Measurements from ENCODE around the gene OTUD7B.
"Not testable (repeated sequence)": the region's sequence is repeated elsewhere in the genome, so short reads cannot be mapped to it uniquely, and the experiment has no call there.

Gene OTUD7B

DNA sequence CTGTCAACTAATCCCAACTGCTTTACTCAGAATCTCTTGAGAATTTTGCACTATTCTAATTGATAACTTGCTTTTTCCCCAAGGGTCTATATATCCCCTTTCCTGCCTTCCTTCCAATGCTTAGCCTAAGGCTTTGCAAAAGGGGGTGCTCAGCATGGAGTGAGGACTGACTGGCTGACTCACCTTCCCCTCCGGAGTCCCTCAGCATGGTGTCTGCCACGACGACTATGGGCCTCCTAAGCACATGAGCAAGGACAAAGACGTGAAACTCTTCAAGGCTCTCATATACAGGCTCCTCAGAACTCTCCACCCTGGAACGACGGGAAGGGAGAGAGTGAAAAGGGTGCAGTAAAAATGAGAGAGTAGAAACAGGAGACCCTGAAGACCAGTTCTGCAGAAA lies 60.6 kb downstream of the OTUD7B start:
- no peak for DNase-seq (ENCODE audit: low read depth)

DNA sequence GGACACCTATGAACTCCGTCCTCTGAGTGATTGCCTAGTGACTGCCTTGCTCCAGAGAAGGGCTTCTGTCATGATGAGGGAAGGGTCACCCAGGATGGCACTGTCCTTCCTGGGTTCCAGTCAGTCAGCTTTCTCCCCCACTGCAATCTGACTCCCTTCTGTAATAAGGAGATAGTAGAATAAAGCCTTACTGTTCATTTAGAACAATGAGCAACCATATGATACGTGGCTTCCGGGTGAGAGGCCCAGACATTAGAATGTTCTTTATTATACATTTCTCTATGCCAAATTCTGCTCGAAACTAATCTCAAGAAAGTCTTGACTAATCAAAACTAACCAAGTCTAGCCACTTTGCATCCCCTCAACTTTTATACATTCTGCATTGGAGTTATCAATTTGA lies 65.3 kb downstream of the OTUD7B start:
- no peak for DNase-seq (ENCODE audit: low read depth)

- DNase-seq (ENCODE audit: low read depth): no peak
Observed at GRCh38 chr1:149942885-149943284, 67.6 kb downstream of the OTUD7B start.

GRCh38 chr1:149942207-149942606 lies 68.3 kb downstream of the OTUD7B start:
- no peak for DNase-seq (ENCODE audit: low read depth)

DNA sequence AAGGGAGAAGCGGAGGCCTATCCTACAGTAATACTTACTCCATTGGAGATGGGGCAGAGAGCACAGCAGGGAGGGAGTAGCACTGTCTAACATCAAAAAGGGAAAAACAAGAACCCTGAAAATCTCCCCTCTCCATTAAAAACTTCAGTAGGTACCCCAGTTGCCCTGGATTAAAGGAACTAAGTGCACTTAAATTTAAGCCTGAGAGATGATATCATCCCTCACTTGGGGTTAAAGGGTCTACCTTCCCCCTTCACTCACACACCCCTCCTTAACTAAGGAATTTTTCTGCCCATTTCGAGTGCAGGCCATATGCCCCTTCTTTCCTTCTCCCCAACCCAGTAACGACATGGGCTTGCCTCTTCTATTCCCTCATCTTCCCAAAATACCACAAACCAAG lies 70.1 kb downstream of the OTUD7B start:
- no peak for DNase-seq (ENCODE audit: low read depth)

DNA sequence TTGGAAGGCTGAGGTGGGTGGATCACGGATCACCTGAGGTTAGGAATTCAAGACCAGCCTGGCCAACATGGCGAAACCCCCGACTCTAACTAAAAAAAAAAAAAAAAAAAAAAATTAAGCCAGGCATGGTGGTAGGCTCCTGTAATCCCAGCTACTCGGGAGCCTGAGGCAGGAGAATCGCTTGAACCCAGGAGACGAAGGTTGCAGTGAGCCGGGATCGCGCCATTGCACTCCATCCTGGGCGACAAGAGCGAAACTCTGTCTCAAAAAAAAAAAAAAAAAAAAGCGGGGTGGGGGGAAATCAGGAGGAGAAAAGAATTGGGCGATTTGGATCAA lies 71.9 kb downstream of the OTUD7B start:
- not testable (repeated sequence) for DNase-seq (ENCODE audit: low read depth)

- DNase-seq (ENCODE audit: low read depth): no peak
Observed at GRCh38 chr1:149937759-149938158, 72.8 kb downstream of the OTUD7B start.

DNA sequence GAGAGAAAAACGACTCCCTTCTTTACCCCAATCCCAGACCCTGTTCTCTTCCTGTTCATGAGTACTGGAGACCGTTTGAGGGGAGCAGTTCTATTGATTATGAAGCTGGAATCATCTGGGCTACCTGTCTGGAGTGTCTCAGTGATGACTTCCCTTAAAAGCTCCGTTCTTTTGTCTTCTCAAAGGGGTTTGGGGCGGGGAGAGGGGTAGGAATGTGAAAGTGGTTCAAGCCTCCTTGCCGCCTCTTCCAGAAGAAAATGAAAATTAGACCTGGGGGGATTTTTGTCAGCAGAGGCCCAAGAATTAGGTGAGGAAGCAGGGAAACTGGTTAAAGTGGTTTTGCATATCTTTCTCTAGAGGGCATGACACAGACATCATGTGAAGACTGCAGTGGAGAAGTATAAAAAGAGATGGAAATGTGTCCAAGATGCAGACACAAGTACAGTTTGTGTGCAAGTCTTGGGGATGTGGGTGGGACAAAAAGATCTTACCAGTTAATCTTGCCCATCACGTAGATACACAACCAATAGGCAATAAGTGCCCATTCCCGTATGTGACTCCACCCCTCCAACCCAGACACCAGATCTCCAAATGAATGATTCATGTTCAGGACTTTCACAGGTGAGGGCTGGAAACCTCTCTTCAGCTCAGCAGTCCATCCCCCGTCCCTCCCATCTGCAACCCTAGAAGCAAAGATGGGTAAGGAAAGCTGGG lies 73.4 kb downstream of the OTUD7B start:
- DNase-seq (ENCODE audit: low read depth): no peak

- no peak for DNase-seq (ENCODE audit: low read depth)
Observed at GRCh38 chr1:149936170-149936991, 74.1 kb downstream of the OTUD7B start, which contains the start of gene MTMR11. Gene MTMR11 (minus strand): TSS chr1:149936879. CDS start chr1:149936647, 232 bp downstream.

GRCh38 chr1:149934356-149934755 lies 76.2 kb downstream of the OTUD7B start:
- DNase-seq (ENCODE audit: low read depth): no peak

GRCh38 chr1:149933208-149933607 lies 77.3 kb downstream of the OTUD7B start:
- DNase-seq (ENCODE audit: low read depth): no peak

GRCh38 chr1:149932474-149932873 lies 78.1 kb downstream of the OTUD7B start:
- no peak for DNase-seq (ENCODE audit: low read depth)

GRCh38 chr1:149931212-149931790 lies 79.2 kb downstream of the OTUD7B start:
- DNase-seq (ENCODE audit: low read depth): no peak

DNA sequence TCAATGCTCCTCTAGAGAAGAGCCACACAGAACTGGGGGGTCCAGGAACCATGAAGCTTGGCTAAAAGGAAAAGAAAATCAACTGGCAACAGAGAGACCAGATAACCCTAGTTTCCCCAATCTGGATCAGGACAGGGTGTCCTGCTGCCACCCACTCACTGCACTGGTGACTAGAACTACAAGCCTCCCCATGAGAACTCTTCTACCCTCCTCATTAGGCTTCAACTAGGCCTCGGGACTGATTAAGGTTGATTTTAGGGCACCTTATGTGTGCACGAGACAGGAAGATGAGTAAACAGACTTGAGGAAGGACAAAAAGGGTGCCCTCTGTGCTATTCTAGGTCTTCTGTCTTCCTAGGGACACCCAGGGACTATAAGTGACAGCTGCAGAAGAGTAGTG lies 80.7 kb downstream of the OTUD7B start:
- DNase-seq (ENCODE audit: low read depth): no peak

- DNase-seq (ENCODE audit: low read depth): no peak
Observed at GRCh38 chr1:149928401-149928724, 82.2 kb downstream of the OTUD7B start.

DNA sequence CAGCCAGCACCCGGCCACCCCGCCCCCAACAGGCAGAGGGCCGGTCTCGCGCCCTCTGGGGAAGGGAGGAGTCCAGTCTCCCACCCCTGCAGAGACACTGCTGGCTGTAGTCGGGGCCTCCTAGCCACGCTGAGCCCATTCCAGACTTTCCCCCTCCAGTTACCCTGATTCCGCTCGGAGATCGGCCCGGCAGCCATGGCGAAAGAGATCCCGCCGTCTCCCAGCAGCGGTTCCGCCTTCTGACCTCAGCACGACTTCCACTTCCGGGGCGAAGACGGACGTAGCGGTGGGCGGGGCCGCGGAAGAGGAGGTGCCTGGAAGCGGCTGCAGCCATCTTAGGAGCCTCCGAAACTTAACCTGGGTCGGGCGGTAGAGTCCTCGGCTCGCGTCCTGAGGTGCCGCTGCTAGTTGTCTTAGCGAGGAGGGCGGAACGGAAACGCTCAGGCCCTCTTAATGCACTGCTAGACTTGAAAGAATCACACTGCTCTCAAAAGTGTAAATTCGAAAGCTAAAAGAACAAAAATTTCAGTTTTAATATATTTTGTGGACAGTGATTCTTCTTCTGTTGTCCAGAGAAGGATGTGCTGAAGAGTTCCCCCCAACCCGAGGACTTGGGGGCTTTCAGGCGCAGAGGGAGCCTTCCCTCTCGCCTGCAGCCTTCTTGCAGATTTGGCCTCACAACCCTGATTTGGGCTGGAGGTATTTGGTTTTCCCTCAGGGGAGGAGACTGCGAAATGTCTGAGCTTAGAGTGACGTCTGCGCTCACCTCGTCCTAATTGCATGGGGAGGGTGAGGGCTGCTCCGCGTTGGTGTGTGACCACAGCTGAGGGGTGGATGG lies 82.7 kb downstream of the OTUD7B start, which contains the start of gene SF3B4:
TSS of gene SF3B4 (minus strand) at position 241 of the 838 bp plus-strand sequence. CDS start at position 197, 44 bp downstream.
- DNase-seq (ENCODE audit: low read depth): peak; percentile 93

DNA sequence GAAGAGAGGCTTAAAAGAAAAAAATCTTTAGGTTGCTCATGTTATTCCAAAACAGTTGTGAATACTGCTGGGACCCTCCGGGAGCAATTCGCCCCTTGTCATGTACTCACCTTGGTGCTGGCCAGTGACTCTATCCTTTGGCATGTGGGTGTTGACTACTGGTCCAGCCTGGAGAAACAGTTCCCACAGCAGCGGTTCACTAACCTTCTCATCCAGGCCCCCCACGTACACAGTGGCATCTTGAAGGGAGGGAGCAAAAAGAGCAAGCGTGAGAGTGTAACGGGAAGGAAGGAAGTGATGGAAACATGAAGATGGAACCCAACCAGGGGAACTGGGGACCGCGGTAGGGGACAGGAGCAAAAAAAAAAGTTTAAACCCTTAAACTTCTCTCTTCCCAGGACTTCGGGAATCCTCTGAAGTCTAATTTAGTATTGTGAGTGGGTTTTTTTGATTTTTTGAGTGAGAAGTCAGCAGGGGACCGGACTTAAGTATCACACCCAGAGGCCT lies 83.4 kb downstream of the OTUD7B start:
- no peak for DNase-seq (ENCODE audit: low read depth)

- no peak for DNase-seq (ENCODE audit: low read depth)
Observed at GRCh38 chr1:149926296-149926695, 84.2 kb downstream of the OTUD7B start.

- DNase-seq (ENCODE audit: low read depth): no peak
Observed at GRCh38 chr1:149925751-149926150, 84.8 kb downstream of the OTUD7B start.

DNA sequence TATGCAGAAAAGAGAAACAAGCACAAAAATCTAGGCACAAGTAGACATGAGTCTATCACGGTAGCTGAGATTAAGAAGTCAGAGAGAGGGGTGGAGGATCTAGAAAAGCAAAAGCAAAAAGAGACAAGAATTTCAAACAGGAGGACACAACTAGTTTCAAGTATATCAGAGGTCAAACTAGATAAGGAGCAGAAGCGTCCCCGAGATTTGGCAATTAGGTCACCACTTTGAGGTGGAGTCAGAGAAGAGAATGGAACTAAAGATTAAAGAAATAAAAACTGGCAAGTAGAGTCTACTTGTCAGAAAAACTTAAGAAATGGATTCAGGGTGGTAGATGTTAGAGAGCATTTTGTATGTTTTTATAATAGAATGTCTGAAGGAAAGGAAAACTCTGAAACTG lies 85.2 kb downstream of the OTUD7B start:
- no peak for DNase-seq (ENCODE audit: low read depth)

DNA sequence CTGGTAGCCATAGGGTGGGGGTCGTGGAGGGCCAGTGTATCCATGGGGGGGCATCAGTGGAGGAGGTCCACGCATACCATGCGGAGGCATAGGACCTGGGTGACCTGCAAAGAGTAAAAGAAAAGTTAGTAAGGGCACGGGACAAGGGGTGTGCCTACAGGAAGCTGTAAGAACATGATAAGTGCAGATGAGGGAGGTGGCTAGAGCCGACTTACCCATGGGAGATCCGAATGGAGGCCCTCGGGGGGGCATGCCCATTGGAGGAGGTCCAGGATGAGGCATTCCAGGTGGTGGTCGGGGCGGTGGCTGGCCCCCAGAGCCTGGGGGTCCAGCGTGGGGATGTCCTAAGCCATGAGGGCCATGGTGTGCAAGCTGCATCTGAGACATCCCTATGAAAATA lies 86.9 kb downstream of the OTUD7B start:
- DNase-seq (ENCODE audit: low read depth): no peak

DNA sequence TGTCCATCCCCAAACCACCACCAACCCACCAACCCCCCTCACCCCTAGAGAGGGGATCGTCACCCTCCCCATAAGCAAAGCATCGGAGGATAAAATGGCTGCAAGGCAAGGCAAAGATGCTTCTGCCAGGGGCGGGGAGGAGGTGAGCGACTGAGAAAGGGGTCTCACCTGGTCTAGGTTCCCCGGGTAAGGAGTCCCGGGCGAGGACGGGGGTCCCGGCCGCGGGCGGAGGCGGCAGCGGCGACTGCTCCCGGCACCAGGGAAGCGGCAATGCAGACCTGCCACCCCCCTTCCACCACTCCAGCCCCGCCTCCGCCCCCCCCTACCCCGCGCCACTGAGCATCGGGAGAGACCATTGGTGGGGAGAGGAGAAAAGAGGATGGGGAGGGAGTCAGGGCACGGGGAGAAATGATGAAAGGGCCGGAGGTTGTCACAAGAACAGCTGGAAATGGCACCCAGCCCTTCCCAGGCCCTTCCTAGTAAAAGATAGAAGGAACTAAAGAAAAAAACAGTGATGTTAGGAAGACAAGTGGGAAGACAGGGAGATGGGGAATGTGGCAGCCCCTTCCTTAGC lies 92.9 kb downstream of the OTUD7B start, which contains the start of gene SV2A:
TSS of gene SV2A (minus strand) at position 274 of the 574 bp plus-strand sequence. CDS start 4,004 bp downstream, outside the sequence.
- DNase-seq (ENCODE audit: low read depth): no peak
